Loucy (cell line): Measurements from ENCODE around the gene PDE8A.

Experiments
- H2AFZ ChIP-seq: fragments of 200-600 bp; sonication (generic); 2 replicates; pipeline ENCODE4 v1.6.0; 2016; ENCODE audit warnings: antibody characterized with exemption, mild to moderate bottlenecking, low read length, moderate library complexity
- H3F3A ChIP-seq: fragments of 200-600 bp; 2 replicates; pipeline ENCODE4 v1.6.0; 2016; ENCODE audit warnings: antibody characterized with exemption, low read depth, mild to moderate bottlenecking
- H3K27me3 ChIP-seq: fragments of 200-600 bp; sonication (generic); 2 replicates; pipeline ENCODE4 v1.6.1; 2014; ENCODE audit warnings: low read length, mild to moderate bottlenecking; ENCODE audit not compliant: insufficient read depth, poor library complexity, severe bottlenecking
- H3K36me3 ChIP-seq: fragments of 200-600 bp; sonication (generic); 2 replicates; pipeline ENCODE4 v1.6.1; 2016; ENCODE audit warnings: low read length; ENCODE audit not compliant: insufficient read depth
- H3K4me1 ChIP-seq: fragments of 200-600 bp; sonication (generic); 2 replicates; pipeline ENCODE4 v1.5.1; 2014; ENCODE audit warnings: low read length, mild to moderate bottlenecking; ENCODE audit not compliant: insufficient read depth, poor library complexity, severe bottlenecking
- H3K4me2 ChIP-seq: fragments of 200-600 bp; sonication (generic); 2 replicates; pipeline ENCODE4 v1.6.0; 2014; ENCODE audit warnings: antibody characterized with exemption, low read length, low read depth, mild to moderate bottlenecking; ENCODE audit not compliant: poor library complexity, severe bottlenecking
- H3K4me3 ChIP-seq: fragments of 200-600 bp; sonication (generic); 2 replicates; pipeline ENCODE4 v1.5.1; 2014; ENCODE audit warnings: low read length, mild to moderate bottlenecking, mixed read lengths; ENCODE audit not compliant: poor library complexity, severe bottlenecking
- H3K79me2 ChIP-seq: fragments of 200-600 bp; sonication (generic); 2 replicates; pipeline ENCODE4 v1.6.1; 2014; ENCODE audit warnings: low read length; ENCODE audit not compliant: insufficient read depth
- H3K9ac ChIP-seq: fragments of 200-600 bp; sonication (generic); 2 replicates; pipeline ENCODE4 v1.6.0; 2014; ENCODE audit warnings: mild to moderate bottlenecking, low read depth, low read length, moderate library complexity; ENCODE audit not compliant: poor library complexity, severe bottlenecking
- H3K9me2 ChIP-seq: fragments of 200-600 bp; sonication (generic); replicated peaks from 2 replicates; pipeline ENCODE4 v1.6.1; 2016; ENCODE audit warnings: low read depth, low read length, mixed read lengths
- H3K9me3 ChIP-seq: fragments of 200-600 bp; sonication (generic); 2 replicates; pipeline ENCODE4 v1.6.1; 2014; ENCODE audit warnings: mild to moderate bottlenecking, antibody characterized with exemption, low read length, low read depth; ENCODE audit not compliant: insufficient read depth
- H4K20me1 ChIP-seq: fragments of 200-600 bp; sonication (generic); 2 replicates; pipeline ENCODE4 v1.6.0; 2014; ENCODE audit warnings: antibody characterized with exemption, low read length, mild to moderate bottlenecking; ENCODE audit not compliant: insufficient read depth, poor library complexity, severe bottlenecking
- EZH2phosphoT487 ChIP-seq: fragments of 200-600 bp; IDR thresholded peaks from 2 replicates; pipeline ENCODE4 v1.6.1; 2018; ENCODE audit warnings: antibody characterized with exemption, mild to moderate bottlenecking, moderate library complexity, borderline replicate concordance
- TF ChIP-seq, protein P1 (sequence below): fragments of 200-600 bp; sonication (generic); conservative IDR thresholded peaks from 2 replicates; pipeline ENCODE4 v1.5.1; 2014; ENCODE audit warnings: mild to moderate bottlenecking, antibody characterized with exemption, low read length

Gene PDE8A

DNA sequence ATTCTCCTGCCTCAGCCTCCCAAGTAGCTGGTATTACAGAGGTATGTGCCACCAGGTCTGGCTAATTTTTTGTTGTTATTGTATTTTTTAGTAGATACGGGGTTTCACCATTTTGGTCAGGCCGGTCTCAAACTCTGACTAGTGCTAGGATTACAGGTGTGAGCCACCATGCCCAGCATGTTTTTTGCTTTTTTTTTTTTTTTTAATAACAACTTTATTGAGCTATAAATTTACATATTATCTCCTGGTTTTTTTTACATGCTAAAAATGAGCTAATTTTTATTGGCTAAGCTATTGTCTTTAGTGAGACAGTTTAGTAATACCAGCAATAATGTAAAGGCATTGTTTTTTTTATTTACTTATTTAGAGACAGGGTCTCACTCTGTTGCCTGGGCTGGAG lies 105.2 kb downstream of the PDE8A start:
- TF ChIP-seq, protein P1, sequence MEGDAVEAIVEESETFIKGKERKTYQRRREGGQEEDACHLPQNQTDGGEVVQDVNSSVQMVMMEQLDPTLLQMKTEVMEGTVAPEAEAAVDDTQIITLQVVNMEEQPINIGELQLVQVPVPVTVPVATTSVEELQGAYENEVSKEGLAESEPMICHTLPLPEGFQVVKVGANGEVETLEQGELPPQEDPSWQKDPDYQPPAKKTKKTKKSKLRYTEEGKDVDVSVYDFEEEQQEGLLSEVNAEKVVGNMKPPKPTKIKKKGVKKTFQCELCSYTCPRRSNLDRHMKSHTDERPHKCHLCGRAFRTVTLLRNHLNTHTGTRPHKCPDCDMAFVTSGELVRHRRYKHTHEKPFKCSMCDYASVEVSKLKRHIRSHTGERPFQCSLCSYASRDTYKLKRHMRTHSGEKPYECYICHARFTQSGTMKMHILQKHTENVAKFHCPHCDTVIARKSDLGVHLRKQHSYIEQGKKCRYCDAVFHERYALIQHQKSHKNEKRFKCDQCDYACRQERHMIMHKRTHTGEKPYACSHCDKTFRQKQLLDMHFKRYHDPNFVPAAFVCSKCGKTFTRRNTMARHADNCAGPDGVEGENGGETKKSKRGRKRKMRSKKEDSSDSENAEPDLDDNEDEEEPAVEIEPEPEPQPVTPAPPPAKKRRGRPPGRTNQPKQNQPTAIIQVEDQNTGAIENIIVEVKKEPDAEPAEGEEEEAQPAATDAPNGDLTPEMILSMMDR = no peak
- no peak for TF ChIP-seq EZH2phosphoT487
- Histone ChIP-seq H3K4me1 (no peaks in the 10 kb centered on the region), H4K20me1 (no peaks in the 10 kb centered on the region), H3K9ac (no peak overlapping the region), H2AFZ (no peak overlapping the region), H3K27me3 (no peaks in the 10 kb centered on the region), H3K9me3 (no peaks in the 10 kb centered on the region), H3K36me3 (peaks cover 38% of the 10 kb centered on the region; the same call in 1 of the 2 replicates), H3K79me2 (no peaks in the 10 kb centered on the region), H3K4me2 (no peak overlapping the region), H3F3A (no peaks in the 10 kb centered on the region), H3K4me3 (no peak overlapping the region), H3K9me2 (no peaks in the 10 kb centered on the region)

- Histone ChIP-seq H3K4me1 (no peaks in the 10 kb centered on the region), H3K27me3 (no peaks in the 10 kb centered on the region), H4K20me1 (no peaks in the 10 kb centered on the region), H3K4me2 (no peak overlapping the region), H3K36me3 (peaks cover 46% of the 10 kb centered on the region; the same call in 1 of the 2 replicates), H2AFZ (no peak overlapping the region), H3K9ac (no peak overlapping the region), H3K4me3 (no peak overlapping the region), H3K9me2 (no peaks in the 10 kb centered on the region), H3K79me2 (no peaks in the 10 kb centered on the region), H3F3A (no peaks in the 10 kb centered on the region), H3K9me3 (no peaks in the 10 kb centered on the region)
- TF ChIP-seq, protein P1 = no peak
- no peak for TF ChIP-seq EZH2phosphoT487
Measured at GRCh38 chr15:85088300-85088699, 106.6 kb downstream of the PDE8A start.

GRCh38 chr15:85089929-85090597 lies 108.4 kb downstream of the PDE8A start:
- Histone ChIP-seq H3F3A (no peaks in the 10 kb centered on the region), H4K20me1 (no peaks in the 10 kb centered on the region), H3K9me3 (no peaks in the 10 kb centered on the region), H3K9ac (no peak overlapping the region), H3K36me3 (peaks cover 37% of the 10 kb centered on the region; the same call in 1 of the 2 replicates), H3K79me2 (no peaks in the 10 kb centered on the region), H2AFZ (no peak overlapping the region), H3K27me3 (no peaks in the 10 kb centered on the region), H3K4me3 (no peak overlapping the region), H3K4me1 (no peaks in the 10 kb centered on the region), H3K9me2 (no peaks in the 10 kb centered on the region), H3K4me2 (no peak overlapping the region)
- no peak for TF ChIP-seq EZH2phosphoT487
- TF ChIP-seq, protein P1 = no peak
